Kasumi-1 (cell line): ENCODE results near the gene EEF2KMT.
A peak's percentile ranks its signal among the peaks of the same experiment; 100 is the strongest.

Experiments
- DNase-seq, 2 experiments: peaks; one replicate each; lab custom pipeline; 2025; lab: John Stamatoyannopoulos, UW

EEF2KMT gene

DNA sequence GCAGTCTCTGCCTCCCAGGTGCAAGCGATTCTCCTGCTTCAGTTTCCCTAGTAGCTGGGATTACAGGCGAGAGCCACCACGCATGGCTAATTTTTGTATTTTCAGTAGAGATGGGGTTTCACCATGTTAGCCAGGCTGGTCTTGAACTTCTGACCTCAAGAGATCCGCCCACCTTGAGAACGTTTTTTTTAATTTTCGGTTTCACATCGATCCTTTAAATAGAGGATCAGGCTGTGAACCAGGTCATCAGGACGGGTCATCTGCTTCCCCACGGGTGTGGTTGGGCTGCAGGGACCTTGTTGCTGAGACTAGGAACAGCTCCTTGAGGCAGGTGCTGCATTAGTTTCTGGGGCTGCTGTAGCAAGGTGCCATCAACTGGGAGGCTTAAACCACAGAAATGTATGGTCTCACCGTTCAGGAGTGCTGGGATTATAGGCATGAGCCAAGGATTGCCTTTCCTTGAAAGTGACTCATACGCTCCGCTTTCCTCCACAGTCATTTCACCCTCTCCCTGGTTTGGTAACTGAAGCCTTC lies 55.9 kb downstream of the EEF2KMT start:
- no peak for DNase-seq

GRCh38 chr16:5040451-5040850 lies 57.1 kb downstream of the EEF2KMT start:
- DNase-seq, result no peak

GRCh38 chr16:5036228-5037156 lies 61.1 kb downstream of the EEF2KMT start:
- peak; percentile 18 to 35 for DNase-seq

- no peak for DNase-seq
Measured at GRCh38 chr16:5035909-5036227, 61.7 kb downstream of the EEF2KMT start.
